NT2/D1 (cell line): ENCODE measurements around the gene MAPK7.

Experiments
- YY1 ChIP-seq: IDR thresholded peaks from 2 replicates; pipeline ENCODE4 v1.6.1; 2011; ENCODE audit not compliant: insufficient read length, insufficient read depth
- ZNF274 ChIP-seq: IDR thresholded peaks from 2 replicates; pipeline ENCODE4 v1.6.1; 2011; ENCODE audit warnings: mild to moderate bottlenecking, low read depth, low read length

GRCh38 chr17:19365833-19366636 lies 12.3 kb upstream of the MAPK7 start:
- TF ChIP-seq YY1 (no peak), ZNF274 (no peak)
